ENCODE measurements around the gene ASXL3.

- TF ChIP-seq CTCF (IDR thresholded peaks at IDR 0.05) (no peak), EZH2 (IDR thresholded peaks at IDR 0.05; ENCODE audit: borderline replicate concordance, insufficient read depth, low read depth, low read length, poor library complexity, severe bottlenecking) (no peak)
Observed at GRCh38 chr18:33652635-33653034, 74.6 kb downstream of the ASXL3 start.
